Activated T-cell treated with anti-CD3 and anti-CD28 coated beads for 4 hours (primary cell): ENCODE results near the gene CFAP61.

Source experiments
- DNase-seq: peaks from one replicate; pipeline ENCODE4 v3.0.0-alpha.2; 2020

Gene CFAP61

GRCh38 chr20:20407891-20408805 is 355.8 kb downstream of the CFAP61 start:
- DNase-seq: no peak

DNA sequence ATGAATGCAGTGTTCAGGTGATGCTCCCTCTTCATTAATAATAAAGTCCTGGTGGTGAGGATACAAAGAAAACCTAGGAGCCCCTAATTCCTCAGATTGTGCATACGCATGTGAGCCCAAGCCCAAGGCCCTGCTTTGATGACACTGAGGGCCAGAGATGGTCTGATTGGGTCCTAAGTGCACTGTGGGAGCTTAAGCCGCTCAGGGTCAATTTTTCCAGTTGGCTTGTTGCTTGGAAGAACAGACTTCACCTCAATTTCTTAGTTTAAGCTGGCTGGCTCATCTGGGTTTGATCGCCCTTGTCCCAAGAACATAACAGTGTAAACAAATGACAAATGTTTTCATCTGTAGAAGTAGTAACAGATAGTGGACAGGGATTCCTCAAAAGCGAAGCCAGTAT is 357.0 kb downstream of the CFAP61 start:
- no peak for DNase-seq
